Activated CD4-positive, alpha-beta T cell treated with anti-CD3 and anti-CD28 coated beads for 4 hours (primary cell): Measurements from ENCODE around the gene SLCO4A1.

Experiments
- DNase-seq, 2 donors: peaks; one replicate each; pipeline ENCODE4 v3.0.0-alpha.2; 2020

SLCO4A1 gene

DNA sequence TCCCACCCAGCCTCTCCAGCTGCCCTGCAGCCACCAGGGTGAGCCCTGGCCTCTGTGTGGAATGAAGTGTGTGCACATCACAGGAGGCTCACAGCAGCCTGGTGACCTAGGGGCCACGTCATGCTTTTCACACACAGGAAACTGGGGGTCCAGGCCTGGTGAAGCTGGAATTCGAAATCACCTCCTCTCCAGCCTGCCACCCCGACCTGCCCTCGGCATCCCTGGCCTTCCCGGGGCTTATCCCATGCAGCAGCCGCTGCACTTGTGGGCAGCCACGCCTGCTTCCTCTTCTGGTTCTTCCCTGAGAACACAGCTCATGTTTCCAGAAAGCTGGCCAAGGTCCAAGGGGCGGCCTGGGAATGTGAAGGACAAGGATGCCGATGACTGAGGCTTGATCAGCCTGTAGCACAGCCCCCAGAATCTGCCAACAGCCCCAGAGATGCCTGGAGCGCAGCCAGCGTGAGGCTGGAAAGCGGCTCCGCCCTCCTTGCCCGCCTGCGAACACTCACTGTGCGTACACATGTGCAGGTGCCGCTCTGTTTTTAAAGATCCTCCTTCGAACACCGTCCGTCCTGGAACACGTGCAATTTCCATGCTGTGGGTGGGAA is 62.1 kb downstream of the SLCO4A1 start:
- no peak for DNase-seq

DNA sequence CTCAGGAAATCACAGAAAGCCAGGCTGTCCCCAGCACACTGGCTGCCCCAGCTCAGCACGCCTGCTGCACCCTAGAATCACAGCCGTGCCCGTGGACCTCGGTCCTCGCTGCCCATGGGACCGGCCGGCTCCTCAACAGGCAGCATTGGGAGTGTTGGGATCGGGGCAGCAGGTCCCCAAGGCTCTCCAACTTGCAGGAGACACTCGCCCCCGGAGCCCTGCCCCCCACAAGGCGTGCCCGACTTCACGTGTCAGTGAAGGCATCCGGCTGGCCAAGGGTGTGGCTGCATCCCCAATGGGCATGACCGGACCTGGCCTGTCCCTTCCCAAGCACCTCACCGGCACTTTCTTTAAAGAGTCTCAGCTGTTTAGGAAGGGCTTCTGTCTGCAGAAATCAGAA is 63.3 kb downstream of the SLCO4A1 start:
- no peak for DNase-seq

DNA sequence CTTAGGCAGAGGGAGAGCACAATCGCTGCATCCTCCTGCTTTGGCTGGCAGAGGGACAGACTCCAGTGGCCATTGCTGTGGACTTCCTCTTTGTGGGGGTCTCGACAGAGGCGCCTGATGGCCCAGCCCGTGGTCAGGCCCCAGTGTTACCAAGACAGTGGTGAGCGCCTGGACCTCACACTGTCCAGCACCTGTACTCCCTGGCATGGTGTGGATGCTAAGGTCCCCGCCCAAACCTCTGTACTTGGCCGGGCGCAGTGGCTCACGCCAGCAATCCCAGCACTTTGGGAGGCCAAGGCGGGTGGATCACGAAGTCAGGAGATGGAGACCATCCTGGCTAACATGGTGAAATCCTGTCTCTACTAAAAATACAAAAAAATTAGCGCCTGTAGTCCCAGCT is 64.0 kb downstream of the SLCO4A1 start:
- no peak for DNase-seq

DNA sequence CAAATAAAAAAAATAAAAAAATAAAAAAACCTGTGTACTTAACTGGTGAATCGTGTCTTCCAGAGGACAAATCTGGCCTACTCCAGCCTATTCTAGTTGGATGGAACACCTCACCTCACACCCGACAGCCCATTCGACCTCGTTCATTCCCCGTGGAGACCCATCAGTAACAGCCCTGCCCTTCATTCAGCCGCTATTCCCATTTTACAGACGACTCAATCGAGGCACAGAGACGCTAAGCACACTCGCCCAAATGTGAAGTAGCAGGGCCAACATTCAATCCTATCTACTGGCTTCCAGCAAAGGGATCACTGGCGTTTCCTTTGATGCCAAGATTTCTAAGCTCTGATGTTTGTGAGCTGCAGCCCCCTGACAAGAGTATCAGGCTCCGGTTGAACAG is 64.6 kb downstream of the SLCO4A1 start:
- no peak for DNase-seq

DNA sequence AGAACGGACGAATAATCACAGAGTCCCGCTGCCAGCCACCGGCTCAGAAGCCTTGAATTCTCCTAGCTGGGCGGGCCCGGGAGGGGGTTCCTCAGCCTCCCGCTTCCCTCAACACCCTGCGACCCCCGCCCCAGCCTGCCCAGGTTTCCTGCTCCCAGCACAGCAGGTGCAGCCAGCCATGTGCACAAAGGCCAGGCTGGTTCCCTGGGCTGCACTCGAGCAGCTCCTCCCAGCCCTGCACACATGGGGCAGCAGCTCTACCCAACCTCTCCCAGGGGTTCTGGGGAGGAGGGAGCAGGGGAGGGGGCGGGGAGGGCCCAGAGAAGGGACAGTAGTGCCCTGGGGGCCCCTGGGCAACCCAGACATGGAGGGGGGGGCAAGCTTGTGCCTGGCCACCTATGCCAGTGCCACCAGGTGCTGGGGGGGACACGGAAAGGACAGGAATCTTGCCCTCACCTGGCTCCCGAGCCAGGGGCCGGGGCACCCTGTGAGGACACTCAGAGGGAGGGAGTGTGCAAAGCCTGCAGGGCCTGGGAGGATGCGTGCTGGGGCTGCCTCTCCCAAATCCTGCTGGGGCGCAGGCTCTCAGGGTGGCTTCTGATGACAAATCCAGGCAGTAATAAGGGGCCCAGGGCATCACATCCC is 65.1 kb downstream of the SLCO4A1 start:
- no peak for DNase-seq

GRCh38 chr20:62707921-62708521 is 65.7 kb downstream of the SLCO4A1 start:
- DNase-seq: peak in 1 of 2 donors; percentile 15

- no peak for DNase-seq
Measured at GRCh38 chr20:62708591-62709536, 66.6 kb downstream of the SLCO4A1 start, which contains the start of gene NTSR1. NTSR1 (plus strand) TSS chr20:62708836; CDS start chr20:62709208, 372 bp downstream.

GRCh38 chr20:62709537-62709905 is 67.2 kb downstream of the SLCO4A1 start:
- DNase-seq: no peak

- DNase-seq: no peak
Measured at GRCh38 chr20:62710221-62710885, 68.0 kb downstream of the SLCO4A1 start.

- DNase-seq: peak; percentile 23 to 43
Measured at GRCh38 chr20:62710886-62711702, 68.8 kb downstream of the SLCO4A1 start.

- DNase-seq: no peak
Measured at GRCh38 chr20:62711703-62712101, 69.4 kb downstream of the SLCO4A1 start.

GRCh38 chr20:62712606-62713005 is 70.3 kb downstream of the SLCO4A1 start:
- no peak for DNase-seq

GRCh38 chr20:62714006-62714405 is 71.7 kb downstream of the SLCO4A1 start:
- DNase-seq: no peak

DNA sequence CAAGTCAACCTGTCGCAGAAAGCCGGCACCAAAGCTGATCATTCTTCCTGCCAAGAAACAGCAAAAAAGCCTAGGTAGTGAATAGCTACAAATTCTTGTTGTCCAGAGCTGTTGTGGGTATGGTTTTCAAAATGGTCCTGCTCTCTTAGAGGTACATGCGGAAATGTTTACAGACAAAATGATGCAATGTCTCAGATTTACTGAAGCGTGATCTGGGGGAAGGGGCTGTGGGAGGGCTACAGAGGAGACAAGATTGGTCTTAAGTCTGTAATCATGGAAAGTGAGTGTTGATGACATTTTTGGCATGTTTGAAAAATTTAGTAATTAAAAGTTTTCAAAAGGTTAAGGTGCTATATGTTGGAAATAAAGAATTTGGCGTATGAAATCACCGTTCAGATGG is 72.5 kb downstream of the SLCO4A1 start:
- no peak for DNase-seq

DNA sequence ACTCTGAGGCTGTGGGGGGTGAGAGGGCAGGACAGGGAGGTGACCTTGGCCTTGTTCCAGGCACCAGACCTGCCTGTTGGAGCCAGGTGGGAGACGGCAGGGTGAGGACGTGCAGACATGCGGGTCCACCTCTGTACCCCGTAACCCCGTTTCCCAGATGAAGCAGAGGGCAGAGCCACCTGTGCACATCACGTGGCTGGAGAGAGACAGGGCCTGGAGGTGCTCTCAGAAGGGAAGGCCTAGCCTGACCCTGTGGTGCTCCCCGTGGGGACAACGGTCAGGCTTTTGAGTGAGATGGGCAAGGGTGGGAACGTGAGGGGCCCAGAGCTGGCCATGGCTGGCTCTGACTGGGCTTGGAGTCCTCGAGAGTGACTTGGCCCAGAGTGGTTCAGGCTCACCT is 72.9 kb downstream of the SLCO4A1 start:
- no peak for DNase-seq

DNA sequence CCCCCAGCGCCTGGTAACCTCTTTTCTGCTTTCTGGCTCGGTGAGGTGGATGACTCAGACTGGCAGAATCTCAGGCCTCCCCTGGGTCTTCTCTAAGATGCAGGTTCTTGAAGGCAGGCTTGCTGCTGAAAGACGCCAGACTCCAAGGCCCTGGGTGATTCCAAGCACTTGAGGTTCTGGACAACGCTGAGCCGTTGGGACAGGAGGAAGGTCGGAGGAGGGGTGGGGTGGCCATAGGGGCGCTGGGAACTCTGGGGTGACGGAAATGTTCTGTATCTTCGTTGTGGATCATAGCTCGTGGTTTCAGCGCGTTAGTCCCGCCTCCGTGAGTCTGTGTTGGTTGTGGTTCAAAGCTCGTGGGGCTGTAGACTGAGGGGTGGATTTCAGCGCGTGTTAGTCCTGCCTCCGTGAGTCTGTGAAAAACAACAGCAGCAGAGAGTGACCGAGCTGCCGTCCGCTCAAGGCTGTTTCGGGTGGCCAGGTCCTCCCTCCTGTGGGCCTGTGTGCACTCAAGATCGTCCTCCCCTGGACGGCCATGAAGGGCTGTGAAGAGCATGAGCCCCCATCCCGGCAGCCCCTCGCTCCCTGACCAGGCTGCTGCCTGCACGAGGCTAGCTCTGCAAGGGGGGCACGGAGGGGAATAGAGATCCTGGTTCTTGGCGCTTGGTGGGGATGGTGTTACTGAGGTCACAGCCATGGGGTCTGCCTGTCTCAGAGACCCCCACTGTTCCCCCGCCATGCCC is 74.1 kb downstream of the SLCO4A1 start:
- peak; percentile 42 to 49 for DNase-seq

GRCh38 chr20:62716941-62717310 is 74.6 kb downstream of the SLCO4A1 start:
- DNase-seq: no peak

GRCh38 chr20:62717933-62718332 is 75.6 kb downstream of the SLCO4A1 start:
- no peak for DNase-seq

DNA sequence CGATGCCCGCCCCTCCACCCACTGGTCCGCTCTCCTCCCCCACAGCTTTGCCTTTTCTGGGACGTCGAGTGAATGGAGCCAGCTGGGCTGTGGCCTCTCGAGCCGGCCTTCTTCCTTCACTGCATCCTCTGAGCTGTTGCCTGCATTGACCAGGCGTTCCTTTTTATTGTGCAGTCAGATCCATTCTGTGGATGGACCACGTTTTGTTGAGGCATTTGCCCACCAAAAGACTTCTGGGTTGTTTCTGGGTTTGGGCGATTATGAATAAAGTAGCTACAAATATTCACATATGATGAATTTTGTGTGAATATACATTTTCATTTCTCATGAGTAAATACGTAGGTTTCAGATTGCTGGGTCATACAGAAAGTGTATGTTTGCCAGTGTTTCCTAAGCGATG is 76.2 kb downstream of the SLCO4A1 start:
- no peak for DNase-seq

- no peak for DNase-seq
Measured at GRCh38 chr20:62719250-62719935, 77.1 kb downstream of the SLCO4A1 start.
